RWPE2 (cell line): ENCODE results near the gene PANX1.

Experiments used
- ATAC-seq: fragments of 200-7000 bp; cut with Tn5 transposase; 3 replicates; pipeline ENCODE4 v1.9.1; 2021; ENCODE audit warnings: low read depth
- DNase-seq: peaks from one replicate; pipeline ENCODE4 v3.0.0-alpha.2; 2020; ENCODE audit warnings: low spot score
- H3K27ac ChIP-seq: fragments of 450-650 bp; 2 replicates; pipeline ENCODE4 v1.5.1; 2017; ENCODE audit warnings: mild to moderate bottlenecking; ENCODE audit not compliant: poor library complexity, severe bottlenecking
- H3K27me3 ChIP-seq: fragments of 250-450 bp; sonication (Bioruptor Pico); 2 replicates; pipeline ENCODE4 v1.5.1; 2021; ENCODE audit warnings: mild to moderate bottlenecking, moderate library complexity; ENCODE audit not compliant: insufficient read depth, poor library complexity, severe bottlenecking
- H3K36me3 ChIP-seq: fragments of 250-450 bp; sonication (Bioruptor Pico); 2 replicates; pipeline ENCODE4 v1.5.1; 2020; ENCODE audit warnings: low read depth, mild to moderate bottlenecking, moderate library complexity
- H3K4me1 ChIP-seq: fragments of 250-450 bp; sonication (Bioruptor Pico); 2 replicates; pipeline ENCODE4 v1.5.1; 2021; ENCODE audit warnings: mild to moderate bottlenecking, moderate library complexity; ENCODE audit not compliant: insufficient read depth, poor library complexity, severe bottlenecking
- H3K4me3 ChIP-seq: fragments of 250-450 bp; sonication (Bioruptor Pico); 2 replicates; pipeline ENCODE4 v1.5.1; 2021; ENCODE audit warnings: mild to moderate bottlenecking, moderate library complexity; ENCODE audit not compliant: severe bottlenecking
- H3K9me3 ChIP-seq: fragments of 250-450 bp; sonication (Bioruptor Pico); 2 replicates; pipeline ENCODE4 v1.5.1; 2021; ENCODE audit warnings: mild to moderate bottlenecking, moderate library complexity; ENCODE audit not compliant: severe bottlenecking
- CTCF ChIP-seq: fragments of 450-650 bp; IDR thresholded peaks from one replicate; pipeline ENCODE4 v1.5.1; 2017; ENCODE audit warnings: mild to moderate bottlenecking, moderate library complexity; ENCODE audit not compliant: poor library complexity, severe bottlenecking

Gene PANX1

GRCh38 chr11:94091091-94091490 lies 37.5 kb upstream of the PANX1 start:
- no peak for ATAC-seq
- no peak for DNase-seq
- Histone ChIP-seq H3K4me3 (no peak overlapping the region), H3K27ac (no peak overlapping the region), H3K36me3 (no peaks in the 10 kb centered on the region), H3K9me3 (no peaks in the 10 kb centered on the region), H3K27me3 (no peaks in the 10 kb centered on the region), H3K4me1 (no peaks in the 10 kb centered on the region)
- TF ChIP-seq CTCF, result no peak

GRCh38 chr11:94100253-94100652 lies 28.4 kb upstream of the PANX1 start:
- no peak for DNase-seq
- no peak for TF ChIP-seq CTCF
- no peak overlapping the region for H3K4me3 ChIP-seq

GRCh38 chr11:94103471-94103870 lies 25.2 kb upstream of the PANX1 start:
- Histone ChIP-seq H3K4me3 (no peak overlapping the region), H3K4me1 (no peaks in the 10 kb centered on the region), H3K27me3 (no peaks in the 10 kb centered on the region), H3K27ac (no peak overlapping the region), H3K36me3 (no peaks in the 10 kb centered on the region), H3K9me3 (no peaks in the 10 kb centered on the region)
- no peak for TF ChIP-seq CTCF
- ATAC-seq (no peak), DNase-seq (no peak)

More at GRCh38 chr11:94100253-94100652, 28.4 kb upstream of the PANX1 start:
- no peaks in the 10 kb centered on the region for H3K4me1 ChIP-seq
- ATAC-seq, result no peak
- no peaks in the 10 kb centered on the region for H3K9me3 ChIP-seq
- H3K36me3 ChIP-seq, result no peaks in the 10 kb centered on the region
- no peaks in the 10 kb centered on the region for H3K27me3 ChIP-seq
- H3K27ac ChIP-seq, result no peak overlapping the region

GRCh38 chr11:94104734-94105133 lies 23.9 kb upstream of the PANX1 start:
- peak; percentile 46; the same call in 1 of the 3 replicates for ATAC-seq
- Histone ChIP-seq H3K27me3 (no peaks in the 10 kb centered on the region), H3K27ac (no peak overlapping the region), H3K9me3 (no peaks in the 10 kb centered on the region), H3K4me3 (no peak overlapping the region), H3K36me3 (no peaks in the 10 kb centered on the region), H3K4me1 (no peaks in the 10 kb centered on the region)
- TF ChIP-seq CTCF, result no peak
- no peak for DNase-seq

GRCh38 chr11:94106716-94107115 lies 21.9 kb upstream of the PANX1 start:
- H3K27ac ChIP-seq, result no peak overlapping the region
- no peaks in the 10 kb centered on the region for H3K4me1 ChIP-seq
- no peaks in the 10 kb centered on the region for H3K36me3 ChIP-seq
- no peak for TF ChIP-seq CTCF
- no peak overlapping the region for H3K4me3 ChIP-seq
- H3K27me3 ChIP-seq, result no peaks in the 10 kb centered on the region
- H3K9me3 ChIP-seq, result no peaks in the 10 kb centered on the region
- DNase-seq (no peak), ATAC-seq (no peak)
